ENCODE results near the gene PEPD. TPM values are rescaled to one million over a fixed set of nuclear protein-coding genes. Genes with fewer than 3 reads are reported as not detected.
A peak's percentile ranks its signal among the peaks of the same experiment; 100 is the strongest.

The PEPD gene
- total RNA-seq, 1 experiment from 2014 or later = 18.3 TPM

- BruUV-seq (replicated peaks) = no TSS peak
- ChIA-PET POLR2A (interaction anchor here (0.6 to 4.5 kb wide), 15 partner anchors 10 to 703 kb away, joined by 3 to 37 read pairs (median 6); partner anchors contain the start of genes ANKRD27 and CEBPA), CTCF (interaction anchor here (0.9 to 2.1 kb wide), 11 partner anchors 8 to 142 kb away, joined by 3 to 10 read pairs (median 5); partner anchors contain the start of gene CEBPA)
- no peak for DNase-seq (ENCODE audit: unreplicated experiment)
- Mint-ChIP-seq H3K4me3 (ENCODE audit: unreplicated experiment) (no peak overlapping the region), H3K27ac (ENCODE audit: low read depth, unreplicated experiment) (peak overlapping the region; percentile 94), H3K4me1 (ENCODE audit: insufficient read depth, unreplicated experiment) (peaks cover 51% of the 10 kb centered on the region), H3K9me3 (ENCODE audit: unreplicated experiment) (no peaks in the 10 kb centered on the region), H3K27me3 (ENCODE audit: insufficient read depth, unreplicated experiment) (no peaks in the 10 kb centered on the region), H3K36me3 (ENCODE audit: insufficient read depth, unreplicated experiment) (peaks cover 45% of the 10 kb centered on the region)
- intact Hi-C loops (cut with micrococcal nuclease) = no loop called here
- TF ChIP-seq, protein P1, sequence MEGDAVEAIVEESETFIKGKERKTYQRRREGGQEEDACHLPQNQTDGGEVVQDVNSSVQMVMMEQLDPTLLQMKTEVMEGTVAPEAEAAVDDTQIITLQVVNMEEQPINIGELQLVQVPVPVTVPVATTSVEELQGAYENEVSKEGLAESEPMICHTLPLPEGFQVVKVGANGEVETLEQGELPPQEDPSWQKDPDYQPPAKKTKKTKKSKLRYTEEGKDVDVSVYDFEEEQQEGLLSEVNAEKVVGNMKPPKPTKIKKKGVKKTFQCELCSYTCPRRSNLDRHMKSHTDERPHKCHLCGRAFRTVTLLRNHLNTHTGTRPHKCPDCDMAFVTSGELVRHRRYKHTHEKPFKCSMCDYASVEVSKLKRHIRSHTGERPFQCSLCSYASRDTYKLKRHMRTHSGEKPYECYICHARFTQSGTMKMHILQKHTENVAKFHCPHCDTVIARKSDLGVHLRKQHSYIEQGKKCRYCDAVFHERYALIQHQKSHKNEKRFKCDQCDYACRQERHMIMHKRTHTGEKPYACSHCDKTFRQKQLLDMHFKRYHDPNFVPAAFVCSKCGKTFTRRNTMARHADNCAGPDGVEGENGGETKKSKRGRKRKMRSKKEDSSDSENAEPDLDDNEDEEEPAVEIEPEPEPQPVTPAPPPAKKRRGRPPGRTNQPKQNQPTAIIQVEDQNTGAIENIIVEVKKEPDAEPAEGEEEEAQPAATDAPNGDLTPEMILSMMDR (IDR thresholded peaks at IDR 0.05; ENCODE audit: unreplicated experiment) = no peak
Measured at GRCh38 chr19:33377586-33378475, 143.8 kb downstream of the PEPD start.

- Mint-ChIP-seq H3K9me3 (ENCODE audit: unreplicated experiment) (no peaks in the 10 kb centered on the region), H3K27me3 (ENCODE audit: insufficient read depth, unreplicated experiment) (no peaks in the 10 kb centered on the region), H3K27ac (ENCODE audit: low read depth, unreplicated experiment) (peak overlapping the region; percentile 94), H3K36me3 (ENCODE audit: insufficient read depth, unreplicated experiment) (peaks cover 41% of the 10 kb centered on the region), H3K4me3 (ENCODE audit: unreplicated experiment) (peak overlapping the region; percentile 89), H3K4me1 (ENCODE audit: insufficient read depth, unreplicated experiment) (peaks cover 50% of the 10 kb centered on the region)
- CTCF ChIA-PET = interaction anchor here (0.6 to 1.8 kb wide), 16 partner anchors 9 to 848 kb away, joined by 3 to 10 read pairs (median 4); partner anchors contain the start of genes CEBPA and GPATCH1
- intact Hi-C loops (cut with micrococcal nuclease) = no loop called here
- peak; percentile 71 for DNase-seq (ENCODE audit: unreplicated experiment)
- POLR2A ChIA-PET = interaction anchor here (0.8 to 4.5 kb wide), 14 partner anchors 9 to 329 kb away, joined by 3 to 37 read pairs (median 8); partner anchors contain the start of gene CEBPA
- TF ChIP-seq, protein P1 (IDR thresholded peaks at IDR 0.05; ENCODE audit: unreplicated experiment) = no peak
- BruUV-seq (replicated peaks) = no TSS peak
Measured at GRCh38 chr19:33376941-33377557, 144.5 kb downstream of the PEPD start.

DNA sequence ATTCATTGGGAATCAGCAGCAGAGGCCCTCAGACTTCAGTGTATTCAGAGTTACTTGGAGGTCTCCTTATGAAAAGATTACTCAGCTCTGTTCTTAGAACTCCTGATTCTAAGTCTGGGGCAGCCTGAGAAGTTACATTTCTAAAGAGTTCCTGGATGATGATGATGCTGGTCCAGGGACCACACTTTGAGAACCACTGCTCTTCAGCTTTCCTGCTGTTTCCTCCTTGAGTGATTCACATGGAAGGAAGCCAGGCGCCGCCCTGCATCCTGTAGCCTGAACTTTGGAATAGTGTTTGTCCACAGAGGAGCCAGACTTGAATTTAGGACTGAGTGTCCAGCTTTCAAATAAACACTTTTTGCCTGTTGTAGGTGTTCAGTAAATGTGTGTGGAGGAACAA, 145.2 kb downstream of the PEPD start:
- Mint-ChIP-seq H3K27me3 (ENCODE audit: insufficient read depth, unreplicated experiment) (no peaks in the 10 kb centered on the region), H3K4me3 (ENCODE audit: unreplicated experiment) (peak overlapping the region; percentile 89), H3K9me3 (ENCODE audit: unreplicated experiment) (no peaks in the 10 kb centered on the region), H3K4me1 (ENCODE audit: insufficient read depth, unreplicated experiment) (peaks cover 47% of the 10 kb centered on the region), H3K36me3 (ENCODE audit: insufficient read depth, unreplicated experiment) (peaks cover 34% of the 10 kb centered on the region), H3K27ac (ENCODE audit: low read depth, unreplicated experiment) (peak overlapping the region; percentile 94)
- DNase-seq (ENCODE audit: unreplicated experiment) = peak; percentile 93
- POLR2A ChIA-PET = interaction anchor here (0.5 to 4.5 kb wide), 14 partner anchors 8 to 328 kb away, joined by 3 to 37 read pairs (median 8); partner anchors contain the start of gene CEBPA
- BruUV-seq (replicated peaks) = no TSS peak
- intact Hi-C loops (cut with micrococcal nuclease) = no loop called here
- TF ChIP-seq, protein P1 (IDR thresholded peaks at IDR 0.05; ENCODE audit: unreplicated experiment) = no peak
- CTCF ChIA-PET = interaction anchor here (0.7 to 1.7 kb wide), 12 partner anchors 9 to 849 kb away, joined by 3 to 6 read pairs (median 4); partner anchors contain the start of genes CEBPA and GPATCH1

- no TSS peak for BruUV-seq (replicated peaks)
- H3K4me3 Mint-ChIP-seq (ENCODE audit: unreplicated experiment) = peak overlapping the region; percentile 89
- H3K27ac Mint-ChIP-seq (ENCODE audit: low read depth, unreplicated experiment) = peak overlapping the region; percentile 94
- H3K36me3 Mint-ChIP-seq (ENCODE audit: insufficient read depth, unreplicated experiment) = peaks cover 28% of the 10 kb centered on the region
- CTCF ChIA-PET = interaction anchor here (0.6 to 2.3 kb wide), 9 partner anchors 9 to 130 kb away, joined by 3 to 11 read pairs (median 5); partner anchors contain the start of gene CEBPA
- H3K27me3 Mint-ChIP-seq (ENCODE audit: insufficient read depth, unreplicated experiment) = no peaks in the 10 kb centered on the region
- intact Hi-C loops (cut with micrococcal nuclease) = loop anchor here (2.0 kb wide), 1 partner anchor 73 kb away; the partner anchor contains the start of gene CEBPA
- TF ChIP-seq, protein P1 (IDR thresholded peaks at IDR 0.05; ENCODE audit: unreplicated experiment) = no peak
- DNase-seq (ENCODE audit: unreplicated experiment) = peak; percentile 54
- POLR2A ChIA-PET = interaction anchor here (0.5 to 6.1 kb wide), 15 partner anchors 7 to 328 kb away, joined by 3 to 110 read pairs (median 12); partner anchors contain the start of gene CEBPA
- H3K4me1 Mint-ChIP-seq (ENCODE audit: insufficient read depth, unreplicated experiment) = peaks cover 42% of the 10 kb centered on the region
- H3K9me3 Mint-ChIP-seq (ENCODE audit: unreplicated experiment) = no peaks in the 10 kb centered on the region
Measured at GRCh38 chr19:33375837-33376159, 145.8 kb downstream of the PEPD start.

All from MCF 10A (cell line).